Lower leg skin (tissue), 3 donors: ENCODE results near the gene SLC10A3.

Experiments used
- POLR2A ChIP-seq, 2 donors: fragments of 450-650 bp; IDR thresholded peaks; one replicate each; pipeline ENCODE4 v1.6.1; 2016 to 2017; ENCODE audit warnings: antibody characterized with exemption in 2 of 2, mild to moderate bottlenecking in 1 of 2, moderate library complexity in 1 of 2
- TF ChIP-seq, protein P1 (sequence below), 3 donors: fragments of 450-650 bp; IDR thresholded peaks; one replicate each; pipeline ENCODE4 v1.5.1; 2016; ENCODE audit warnings: antibody characterized with exemption in 3 of 3, mild to moderate bottlenecking in 3 of 3, moderate library complexity in 2 of 3

DNA sequence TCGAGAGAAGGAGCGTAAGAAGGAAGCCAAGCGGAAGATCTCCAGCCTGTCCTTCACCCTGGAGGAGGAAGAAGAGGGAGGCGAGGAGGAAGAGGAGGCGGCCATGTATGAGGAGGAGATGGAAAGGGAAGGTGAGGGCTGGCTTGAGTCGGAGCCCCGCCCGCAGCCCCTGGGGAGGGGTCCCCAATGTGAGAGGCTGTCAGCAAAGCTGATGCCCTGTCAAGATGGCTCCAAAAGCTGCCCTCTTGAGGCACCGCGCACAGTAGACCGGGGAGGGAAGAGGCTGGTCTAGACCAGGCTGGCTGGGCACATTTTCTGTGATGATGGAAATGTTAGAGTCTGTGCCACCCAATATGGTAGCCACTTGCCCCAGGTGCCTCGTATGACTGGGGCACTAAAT, 44.0 kb downstream of the SLC10A3 start:
- TF ChIP-seq, protein P1, sequence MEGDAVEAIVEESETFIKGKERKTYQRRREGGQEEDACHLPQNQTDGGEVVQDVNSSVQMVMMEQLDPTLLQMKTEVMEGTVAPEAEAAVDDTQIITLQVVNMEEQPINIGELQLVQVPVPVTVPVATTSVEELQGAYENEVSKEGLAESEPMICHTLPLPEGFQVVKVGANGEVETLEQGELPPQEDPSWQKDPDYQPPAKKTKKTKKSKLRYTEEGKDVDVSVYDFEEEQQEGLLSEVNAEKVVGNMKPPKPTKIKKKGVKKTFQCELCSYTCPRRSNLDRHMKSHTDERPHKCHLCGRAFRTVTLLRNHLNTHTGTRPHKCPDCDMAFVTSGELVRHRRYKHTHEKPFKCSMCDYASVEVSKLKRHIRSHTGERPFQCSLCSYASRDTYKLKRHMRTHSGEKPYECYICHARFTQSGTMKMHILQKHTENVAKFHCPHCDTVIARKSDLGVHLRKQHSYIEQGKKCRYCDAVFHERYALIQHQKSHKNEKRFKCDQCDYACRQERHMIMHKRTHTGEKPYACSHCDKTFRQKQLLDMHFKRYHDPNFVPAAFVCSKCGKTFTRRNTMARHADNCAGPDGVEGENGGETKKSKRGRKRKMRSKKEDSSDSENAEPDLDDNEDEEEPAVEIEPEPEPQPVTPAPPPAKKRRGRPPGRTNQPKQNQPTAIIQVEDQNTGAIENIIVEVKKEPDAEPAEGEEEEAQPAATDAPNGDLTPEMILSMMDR (IDR thresholded peaks at IDR 0.05) = no peak
- TF ChIP-seq POLR2A (IDR thresholded peaks at IDR 0.05) = no peak
